ENCODE data around the gene PWWP2B. TPM values are rescaled to one million over a fixed set of nuclear protein-coding genes. Genes with fewer than 3 reads are reported as not detected.

Gene PWWP2B
- total RNA-seq, 1 donor from 2014 or later, result 12.0 TPM

GRCh38 chr10:132423966-132424861, 27.2 kb downstream of the PWWP2B start:
- H4K20me1 ChIP-seq (ENCODE audit: insufficient read depth, low read length), result no peaks in the 10 kb centered on the region
- peaks cover 8% of the 10 kb centered on the region for H3K4me1 Mint-ChIP-seq (ENCODE audit: low read depth, unreplicated experiment)
- H2AFZ ChIP-seq (ENCODE audit: low read depth, low read length), result no peak overlapping the region
- H3K27ac Mint-ChIP-seq (ENCODE audit: unreplicated experiment), result no peak overlapping the region
- no peaks in the 10 kb centered on the region for H3K27me3 Mint-ChIP-seq (ENCODE audit: low read depth, unreplicated experiment)
- DNase-seq (ENCODE audit: low read depth), result no peak
- no peaks in the 10 kb centered on the region for H3K9me3 Mint-ChIP-seq (ENCODE audit: unreplicated experiment)
- no peaks in the 10 kb centered on the region for H3K9me3 ChIP-seq (ENCODE audit: insufficient read depth, low read depth, low read length)
- no peak for TF ChIP-seq CTCF (IDR thresholded peaks at IDR 0.05; ENCODE audit: insufficient read depth, low read depth, low read length)
- TF ChIP-seq EZH2 (IDR thresholded peaks at IDR 0.05; ENCODE audit: insufficient read depth, low read length), result no peak
- no peak overlapping the region for H3K4me2 ChIP-seq (ENCODE audit: low read length)
- no peak for FAIRE-seq
- H3K36me3 Mint-ChIP-seq (ENCODE audit: low read depth, unreplicated experiment), result peaks cover 2% of the 10 kb centered on the region
- no peaks in the 10 kb centered on the region for H3K36me3 ChIP-seq (ENCODE audit: insufficient read depth, low read length)
- no peak overlapping the region for H3K9ac ChIP-seq (ENCODE audit: low read length)
- no peak overlapping the region for H3K27ac ChIP-seq (ENCODE audit: low read depth, low read length)
- peaks cover 9% of the 10 kb centered on the region for H3K4me1 ChIP-seq (ENCODE audit: insufficient read depth, low read length)
- no peaks in the 10 kb centered on the region for H3K79me2 ChIP-seq (ENCODE audit: insufficient read depth, low read length)
- H3K4me3 Mint-ChIP-seq (ENCODE audit: unreplicated experiment), result no peak overlapping the region
- no peaks in the 10 kb centered on the region for H3K27me3 ChIP-seq (ENCODE audit: insufficient read depth, low read length)
- no peak overlapping the region for H3K4me3 ChIP-seq (ENCODE audit: insufficient read depth, low read depth, low read length)

- Mint-ChIP-seq H3K27ac (ENCODE audit: unreplicated experiment) (no peak overlapping the region), H3K4me1 (ENCODE audit: low read depth, unreplicated experiment) (peaks cover 8% of the 10 kb centered on the region), H3K27me3 (ENCODE audit: low read depth, unreplicated experiment) (no peaks in the 10 kb centered on the region), H3K4me3 (ENCODE audit: unreplicated experiment) (no peak overlapping the region), H3K9me3 (ENCODE audit: unreplicated experiment) (no peaks in the 10 kb centered on the region), H3K36me3 (ENCODE audit: low read depth, unreplicated experiment) (peaks cover 2% of the 10 kb centered on the region)
- DNase-seq (ENCODE audit: low read depth) (no peak), FAIRE-seq (no peak)
- no peaks in the 10 kb centered on the region for H3K36me3 ChIP-seq (ENCODE audit: insufficient read depth, low read length)
- no peaks in the 10 kb centered on the region for H3K9me3 ChIP-seq (ENCODE audit: insufficient read depth, low read depth, low read length)
- peaks cover 9% of the 10 kb centered on the region for H3K4me1 ChIP-seq (ENCODE audit: insufficient read depth, low read length)
- no peak for TF ChIP-seq EZH2 (IDR thresholded peaks at IDR 0.05; ENCODE audit: insufficient read depth, low read length)
- TF ChIP-seq CTCF (IDR thresholded peaks at IDR 0.05; ENCODE audit: insufficient read depth, low read depth, low read length), result no peak
- no peaks in the 10 kb centered on the region for H3K27me3 ChIP-seq (ENCODE audit: insufficient read depth, low read length)
- no peak overlapping the region for H3K27ac ChIP-seq (ENCODE audit: low read depth, low read length)
- H4K20me1 ChIP-seq (ENCODE audit: insufficient read depth, low read length), result no peaks in the 10 kb centered on the region
- H3K4me3 ChIP-seq (ENCODE audit: insufficient read depth, low read depth, low read length), result no peak overlapping the region
- H3K4me2 ChIP-seq (ENCODE audit: low read length), result no peak overlapping the region
- no peaks in the 10 kb centered on the region for H3K79me2 ChIP-seq (ENCODE audit: insufficient read depth, low read length)
- no peak overlapping the region for H2AFZ ChIP-seq (ENCODE audit: low read depth, low read length)
- no peak overlapping the region for H3K9ac ChIP-seq (ENCODE audit: low read length)
Observed at GRCh38 chr10:132425029-132425756, 28.2 kb downstream of the PWWP2B start.
